ENCODE measurements around the gene ATP1B1.
A peak's percentile ranks its signal among the peaks of the same experiment; 100 is the strongest.

Gene ATP1B1

DNA sequence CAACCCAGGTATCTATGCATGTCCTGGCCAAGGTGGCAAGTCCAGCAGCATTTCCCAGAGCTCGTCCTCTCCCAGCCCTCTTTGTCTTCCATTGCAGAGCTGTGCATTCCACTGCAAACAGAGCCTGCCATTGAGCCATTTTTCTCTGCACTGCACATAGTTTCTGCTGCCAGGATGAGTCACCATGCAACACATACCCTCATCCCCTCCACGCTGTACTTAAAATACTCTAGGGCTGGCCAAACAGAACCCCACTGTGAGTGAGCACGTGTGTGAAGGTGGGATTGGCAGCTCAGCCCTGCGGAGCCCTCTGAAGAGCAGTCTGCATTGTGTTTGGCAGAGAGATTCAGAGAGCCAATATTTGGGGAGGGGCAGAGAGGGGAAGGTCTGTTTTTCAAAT is 3.9 kb upstream of the ATP1B1 start:
- peaks cover 9% of the 10 kb centered on the region for H3K4me1 ChIP-seq (ENCODE audit: control insufficient read depth, low read length)
- no peaks in the 10 kb centered on the region for H3F3A ChIP-seq (ENCODE audit: control insufficient read depth, insufficient read depth)
- H3K9me2 ChIP-seq (replicated peaks; ENCODE audit: control insufficient read depth, low read length) = no peaks in the 10 kb centered on the region
- peaks cover 49% of the 10 kb centered on the region for H3K27me3 ChIP-seq (ENCODE audit: control insufficient read depth, low read length)
- H3K4me2 ChIP-seq (ENCODE audit: low read length) = no peak overlapping the region
- no peaks in the 10 kb centered on the region for H3K79me2 ChIP-seq (ENCODE audit: control insufficient read depth, low read length)
- no peaks in the 10 kb centered on the region for H3K9me3 ChIP-seq (ENCODE audit: control insufficient read depth, insufficient read depth, low read length)
- no peak for TF ChIP-seq EZH2phosphoT487 (IDR thresholded peaks at IDR 0.05; ENCODE audit: borderline replicate concordance, low read length)
- TF ChIP-seq, protein P1, sequence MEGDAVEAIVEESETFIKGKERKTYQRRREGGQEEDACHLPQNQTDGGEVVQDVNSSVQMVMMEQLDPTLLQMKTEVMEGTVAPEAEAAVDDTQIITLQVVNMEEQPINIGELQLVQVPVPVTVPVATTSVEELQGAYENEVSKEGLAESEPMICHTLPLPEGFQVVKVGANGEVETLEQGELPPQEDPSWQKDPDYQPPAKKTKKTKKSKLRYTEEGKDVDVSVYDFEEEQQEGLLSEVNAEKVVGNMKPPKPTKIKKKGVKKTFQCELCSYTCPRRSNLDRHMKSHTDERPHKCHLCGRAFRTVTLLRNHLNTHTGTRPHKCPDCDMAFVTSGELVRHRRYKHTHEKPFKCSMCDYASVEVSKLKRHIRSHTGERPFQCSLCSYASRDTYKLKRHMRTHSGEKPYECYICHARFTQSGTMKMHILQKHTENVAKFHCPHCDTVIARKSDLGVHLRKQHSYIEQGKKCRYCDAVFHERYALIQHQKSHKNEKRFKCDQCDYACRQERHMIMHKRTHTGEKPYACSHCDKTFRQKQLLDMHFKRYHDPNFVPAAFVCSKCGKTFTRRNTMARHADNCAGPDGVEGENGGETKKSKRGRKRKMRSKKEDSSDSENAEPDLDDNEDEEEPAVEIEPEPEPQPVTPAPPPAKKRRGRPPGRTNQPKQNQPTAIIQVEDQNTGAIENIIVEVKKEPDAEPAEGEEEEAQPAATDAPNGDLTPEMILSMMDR (IDR thresholded peaks at IDR 0.05; ENCODE audit: low read depth, low read length, poor library complexity, severe bottlenecking) = no peak
- H3K4me3 ChIP-seq (ENCODE audit: low read length) = no peak overlapping the region
- H3K27ac ChIP-seq (ENCODE audit: low read depth, low read length) = no peak overlapping the region
- H3K36me3 ChIP-seq (ENCODE audit: control insufficient read depth, low read length) = no peaks in the 10 kb centered on the region
- no peaks in the 10 kb centered on the region for H4K20me1 ChIP-seq (ENCODE audit: control insufficient read depth, insufficient read depth, low read depth, low read length)

DNA sequence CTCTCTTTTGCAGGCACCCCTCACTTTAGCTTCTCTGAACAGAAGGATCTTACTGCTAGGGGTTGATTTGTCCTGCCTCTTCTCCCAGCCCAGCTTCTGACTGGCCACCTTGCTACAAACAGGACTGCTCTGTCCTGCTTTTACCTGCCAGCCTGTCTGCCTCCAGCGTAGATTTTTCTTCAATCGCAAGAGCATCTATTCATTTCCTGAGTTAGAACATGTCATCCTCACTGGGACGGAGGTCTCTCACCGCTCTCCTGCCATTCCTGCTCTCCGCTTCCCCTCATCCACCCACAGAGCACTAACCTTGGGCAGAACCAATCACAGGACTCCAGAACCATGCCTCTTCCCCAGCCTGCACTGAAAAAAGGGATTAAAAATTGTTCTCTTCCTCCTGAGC is 3.5 kb upstream of the ATP1B1 start:
- peaks cover 9% of the 10 kb centered on the region for H3K4me1 ChIP-seq (ENCODE audit: control insufficient read depth, low read length)
- H3K4me2 ChIP-seq (ENCODE audit: low read length) = no peak overlapping the region
- TF ChIP-seq, protein P1 (IDR thresholded peaks at IDR 0.05; ENCODE audit: low read depth, low read length, poor library complexity, severe bottlenecking) = no peak
- TF ChIP-seq EZH2phosphoT487 (IDR thresholded peaks at IDR 0.05; ENCODE audit: borderline replicate concordance, low read length) = no peak
- H3K36me3 ChIP-seq (ENCODE audit: control insufficient read depth, low read length) = no peaks in the 10 kb centered on the region
- no peaks in the 10 kb centered on the region for H3K79me2 ChIP-seq (ENCODE audit: control insufficient read depth, low read length)
- H3F3A ChIP-seq (ENCODE audit: control insufficient read depth, insufficient read depth) = no peaks in the 10 kb centered on the region
- H3K9me3 ChIP-seq (ENCODE audit: control insufficient read depth, insufficient read depth, low read length) = no peaks in the 10 kb centered on the region
- no peak overlapping the region for H3K4me3 ChIP-seq (ENCODE audit: low read length)
- no peaks in the 10 kb centered on the region for H4K20me1 ChIP-seq (ENCODE audit: control insufficient read depth, insufficient read depth, low read depth, low read length)
- no peaks in the 10 kb centered on the region for H3K9me2 ChIP-seq (replicated peaks; ENCODE audit: control insufficient read depth, low read length)
- H3K27ac ChIP-seq (ENCODE audit: low read depth, low read length) = no peak overlapping the region
- peaks cover 53% of the 10 kb centered on the region for H3K27me3 ChIP-seq (ENCODE audit: control insufficient read depth, low read length)

DNA sequence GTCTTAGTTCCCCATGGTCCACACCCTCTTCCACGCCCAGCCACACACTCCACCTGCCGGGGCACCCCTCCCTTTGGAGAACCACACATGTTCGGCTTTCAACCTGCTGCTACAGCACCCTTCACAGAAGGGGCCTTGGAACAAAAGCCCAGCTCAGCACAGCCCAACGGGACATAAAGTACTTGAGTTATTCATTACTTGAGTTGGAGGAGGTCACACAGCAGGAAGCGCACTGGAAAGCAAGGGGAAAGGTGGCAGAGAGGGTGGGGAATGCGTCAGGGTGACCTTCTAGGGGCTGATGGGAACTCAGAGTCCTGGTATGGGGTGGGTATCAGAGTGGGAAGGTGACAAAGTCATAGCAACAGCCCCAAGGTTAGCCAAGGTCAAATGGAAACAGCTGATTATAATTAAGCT is 3.0 kb upstream of the ATP1B1 start:
- Histone ChIP-seq H3K27ac (ENCODE audit: low read depth, low read length) (no peak overlapping the region), H3K4me2 (ENCODE audit: low read length) (no peak overlapping the region), H3K4me3 (ENCODE audit: low read length) (no peak overlapping the region), H4K20me1 (ENCODE audit: control insufficient read depth, insufficient read depth, low read depth, low read length) (no peaks in the 10 kb centered on the region), H3K9me3 (ENCODE audit: control insufficient read depth, insufficient read depth, low read length) (no peaks in the 10 kb centered on the region), H3K36me3 (ENCODE audit: control insufficient read depth, low read length) (no peaks in the 10 kb centered on the region), H3K9me2 (replicated peaks; ENCODE audit: control insufficient read depth, low read length) (no peaks in the 10 kb centered on the region), H3K4me1 (ENCODE audit: control insufficient read depth, low read length) (peaks cover 9% of the 10 kb centered on the region), H3K79me2 (ENCODE audit: control insufficient read depth, low read length) (no peaks in the 10 kb centered on the region), H3K27me3 (ENCODE audit: control insufficient read depth, low read length) (peaks cover 58% of the 10 kb centered on the region), H3F3A (ENCODE audit: control insufficient read depth, insufficient read depth) (no peaks in the 10 kb centered on the region)
- TF ChIP-seq, protein P1 (IDR thresholded peaks at IDR 0.05; ENCODE audit: low read depth, low read length, poor library complexity, severe bottlenecking) = no peak

GRCh38 chr1:169105087-169105433 is 1.4 kb upstream of the ATP1B1 start:
- H4K20me1 ChIP-seq (ENCODE audit: control insufficient read depth, insufficient read depth, low read depth, low read length) = no peaks in the 10 kb centered on the region
- H3K79me2 ChIP-seq (ENCODE audit: control insufficient read depth, low read length) = no peaks in the 10 kb centered on the region
- no peaks in the 10 kb centered on the region for H3K36me3 ChIP-seq (ENCODE audit: control insufficient read depth, low read length)
- H3K9me2 ChIP-seq (replicated peaks; ENCODE audit: control insufficient read depth, low read length) = no peaks in the 10 kb centered on the region
- H3K27me3 ChIP-seq (ENCODE audit: control insufficient read depth, low read length) = peaks cover 71% of the 10 kb centered on the region
- peak overlapping the region; percentile 77 for H3K4me3 ChIP-seq (ENCODE audit: low read length)
- no peaks in the 10 kb centered on the region for H3K9me3 ChIP-seq (ENCODE audit: control insufficient read depth, insufficient read depth, low read length)
- peaks cover 18% of the 10 kb centered on the region for H3K4me1 ChIP-seq (ENCODE audit: control insufficient read depth, low read length)
- H3K4me2 ChIP-seq (ENCODE audit: low read length) = peak overlapping the region; percentile 82; the same call in 1 of the 2 replicates
- H3K27ac ChIP-seq (ENCODE audit: low read depth, low read length) = no peak overlapping the region
- TF ChIP-seq, protein P1 (IDR thresholded peaks at IDR 0.05; ENCODE audit: low read depth, low read length, poor library complexity, severe bottlenecking) = no peak
- TF ChIP-seq EZH2phosphoT487 (IDR thresholded peaks at IDR 0.05; ENCODE audit: borderline replicate concordance, low read length) = peak; percentile 70; the same call in 1 of the 2 replicates
- no peaks in the 10 kb centered on the region for H3F3A ChIP-seq (ENCODE audit: control insufficient read depth, insufficient read depth)

Data from DOHH2 (cell line).